Breast epithelium (tissue), 4 donors: ENCODE results near the gene CDKN1C. TPM values are rescaled to one million over a fixed set of nuclear protein-coding genes. Genes with fewer than 3 reads are reported as not detected.

Experiments used
- DNase-seq, 2 donors: peaks; one replicate each; pipeline ENCODE4 v3.0.0-alpha.2; 2019; ENCODE audit warnings: low spot score in 2 of 2
- H3K27ac ChIP-seq, 2 donors: fragments of 200-600 bp; sonication (generic) in 1 of 2; one replicate each; pipeline ENCODE4 v1.5.1; 2016 to 2019; ENCODE audit warnings: mild to moderate bottlenecking in 1 of 2
- H3K27me3 ChIP-seq, 2 donors: fragments of 200-600 bp; sonication (generic) in 1 of 2; one replicate each; pipeline versions ENCODE4 v1.5.1 to v1.6.0; 2017 to 2019; ENCODE audit warnings: control low read depth in 1 of 2, mild to moderate bottlenecking in 1 of 2
- H3K36me3 ChIP-seq: fragments of 200-600 bp; one replicate; pipeline ENCODE4 v1.5.1; 2019
- H3K4me1 ChIP-seq, 2 donors: fragments of 200-600 bp; sonication (generic); one replicate each; pipeline ENCODE4 v1.5.1; 2016 to 2019; ENCODE audit warnings: control low read depth in 1 of 2
- H3K4me3 ChIP-seq, 3 donors: fragments of 200-600 bp; sonication (generic); 1 replicate in 2 of 3; 2 replicates in 1 of 3; pipeline ENCODE4 v1.5.1; 2016 to 2019; ENCODE audit warnings: mild to moderate bottlenecking in 3 of 3, moderate library complexity in 2 of 3
- H3K9me3 ChIP-seq, 2 donors: fragments of 200-600 bp; sonication (generic) in 1 of 2; one replicate each; pipeline ENCODE4 v1.5.1; 2016 to 2019; ENCODE audit warnings: control low read depth in 1 of 2
- POLR2A ChIP-seq: fragments of 450-650 bp; IDR thresholded peaks from one replicate; pipeline ENCODE4 v1.6.1; 2016; ENCODE audit warnings: antibody characterized with exemption, mild to moderate bottlenecking, moderate library complexity
- POLR2AphosphoS5 ChIP-seq, 3 donors: sonication (generic); formaldehyde crosslinking; IDR thresholded peaks; one replicate each; pipeline ENCODE4 v1.6.1; 2017; ENCODE audit warnings: antibody characterized with exemption in 3 of 3
- intact Hi-C: fragments of 100-400 bp; cut with DNase I; formaldehyde crosslinking; loops from one replicate; pipeline ENCODE4 v1.15.1; 2023; ENCODE audit warnings: low total_unique reads
- total RNA-seq, 3 donors: library from RNA; depleted of rRNA; stranded (reverse); fragments of >200 nt; gene quantifications; one replicate each; pipeline ENCODE4 v1.1.0, GENCODE V29; 2016
- TF ChIP-seq, protein P1 (sequence below), 3 donors: fragments of 450-650 bp; IDR thresholded peaks; one replicate each; pipeline ENCODE4 v1.5.1; 2016 to 2017; ENCODE audit warnings: antibody characterized with exemption in 3 of 3, mild to moderate bottlenecking in 3 of 3, moderate library complexity in 3 of 3

Gene CDKN1C
- total RNA-seq, 3 donors from 2014 or later, result 48.2 to 136 (median 88.8) TPM

- no peaks in the 10 kb centered on the region for H3K36me3 ChIP-seq
- peaks cover 4 to 23% of the 10 kb centered on the region in 2 donors for H3K27me3 ChIP-seq
- TF ChIP-seq POLR2A (no peak), POLR2AphosphoS5 (IDR thresholded peaks at IDR 0.05) (no peak)
- TF ChIP-seq, protein P1, sequence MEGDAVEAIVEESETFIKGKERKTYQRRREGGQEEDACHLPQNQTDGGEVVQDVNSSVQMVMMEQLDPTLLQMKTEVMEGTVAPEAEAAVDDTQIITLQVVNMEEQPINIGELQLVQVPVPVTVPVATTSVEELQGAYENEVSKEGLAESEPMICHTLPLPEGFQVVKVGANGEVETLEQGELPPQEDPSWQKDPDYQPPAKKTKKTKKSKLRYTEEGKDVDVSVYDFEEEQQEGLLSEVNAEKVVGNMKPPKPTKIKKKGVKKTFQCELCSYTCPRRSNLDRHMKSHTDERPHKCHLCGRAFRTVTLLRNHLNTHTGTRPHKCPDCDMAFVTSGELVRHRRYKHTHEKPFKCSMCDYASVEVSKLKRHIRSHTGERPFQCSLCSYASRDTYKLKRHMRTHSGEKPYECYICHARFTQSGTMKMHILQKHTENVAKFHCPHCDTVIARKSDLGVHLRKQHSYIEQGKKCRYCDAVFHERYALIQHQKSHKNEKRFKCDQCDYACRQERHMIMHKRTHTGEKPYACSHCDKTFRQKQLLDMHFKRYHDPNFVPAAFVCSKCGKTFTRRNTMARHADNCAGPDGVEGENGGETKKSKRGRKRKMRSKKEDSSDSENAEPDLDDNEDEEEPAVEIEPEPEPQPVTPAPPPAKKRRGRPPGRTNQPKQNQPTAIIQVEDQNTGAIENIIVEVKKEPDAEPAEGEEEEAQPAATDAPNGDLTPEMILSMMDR (IDR thresholded peaks at IDR 0.05), result no peak
- peaks cover 0 to 3% of the 10 kb centered on the region in 2 donors for H3K4me1 ChIP-seq
- no peak overlapping the region for H3K27ac ChIP-seq
- H3K9me3 ChIP-seq, result no peaks in the 10 kb centered on the region
- H3K4me3 ChIP-seq, result peak overlapping the region; percentile 6 to 41 (median 18)
- no peak for DNase-seq
- intact Hi-C loops, result no loop called here
Measured at GRCh38 chr11:2867722-2868505, 17.7 kb downstream of the CDKN1C start.

DNA sequence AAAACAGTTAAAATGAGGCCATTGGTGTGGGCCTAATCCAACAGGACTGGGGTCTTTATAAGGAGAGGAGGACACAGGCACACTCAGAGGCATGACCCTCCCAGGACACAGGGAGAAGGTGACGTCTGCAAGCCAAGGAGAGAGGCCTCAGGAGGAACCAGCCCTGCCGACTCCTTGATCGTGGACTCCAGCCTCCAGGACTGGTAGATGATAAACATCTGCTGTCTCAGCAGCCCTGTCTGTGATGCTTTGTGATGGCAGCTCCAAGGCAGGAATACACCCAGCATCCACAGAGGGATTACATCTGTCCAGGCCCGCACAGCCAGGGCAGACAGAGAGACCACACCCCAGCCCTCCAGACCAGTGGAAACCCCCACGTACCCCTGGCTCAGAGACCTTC is 18.4 kb downstream of the CDKN1C start:
- intact Hi-C loops, result no loop called here
- Histone ChIP-seq H3K9me3 (no peaks in the 10 kb centered on the region), H3K4me3 (no peak overlapping the region), H3K27ac (no peak overlapping the region), H3K36me3 (no peaks in the 10 kb centered on the region), H3K4me1 (peaks cover 0 to 8% of the 10 kb centered on the region in 2 donors), H3K27me3 (peaks cover 4 to 28% of the 10 kb centered on the region in 2 donors)
- DNase-seq, result no peak
- TF ChIP-seq POLR2AphosphoS5 (IDR thresholded peaks at IDR 0.05), result no peak

DNA sequence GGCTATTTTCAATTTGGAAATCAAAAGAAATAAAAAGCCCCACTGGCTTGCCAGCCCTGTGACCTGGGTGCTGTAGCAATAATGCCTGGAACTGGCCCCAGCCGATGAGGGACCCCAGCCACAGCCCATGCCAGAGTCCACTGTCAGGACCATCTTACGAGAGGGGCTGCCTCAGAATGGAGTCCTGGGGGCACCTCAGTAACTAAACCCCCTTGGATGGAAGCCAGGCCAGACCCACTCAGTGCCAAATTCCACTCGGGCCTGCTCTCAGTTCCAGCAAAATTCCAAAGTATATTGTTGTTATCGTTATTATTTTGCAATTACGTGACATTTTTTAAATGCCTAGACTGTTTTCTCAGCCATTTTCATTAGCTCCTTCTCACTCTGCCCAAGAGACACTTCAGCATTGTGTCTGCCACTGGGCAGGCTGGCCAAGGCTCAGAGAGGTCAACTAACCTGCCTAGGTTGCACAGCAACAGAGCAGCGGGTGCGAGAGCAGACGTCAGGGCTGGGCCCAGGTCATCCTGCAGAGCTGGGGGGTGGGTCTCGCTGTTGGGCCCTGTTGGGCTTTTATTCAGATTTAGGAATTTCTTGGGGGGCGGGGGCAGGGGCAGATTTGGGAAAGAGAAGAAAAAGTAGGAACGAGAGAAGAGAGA is 19.5 kb downstream of the CDKN1C start:
- intact Hi-C loops, result no loop called here
- peaks cover 0 to 8% of the 10 kb centered on the region in 2 donors for H3K4me1 ChIP-seq
- peaks cover 4 to 29% of the 10 kb centered on the region in 2 donors for H3K27me3 ChIP-seq
- H3K36me3 ChIP-seq, result no peaks in the 10 kb centered on the region
- H3K9me3 ChIP-seq, result no peaks in the 10 kb centered on the region
- no peak overlapping the region for H3K27ac ChIP-seq
- no peak for DNase-seq
- no peak overlapping the region for H3K4me3 ChIP-seq
- TF ChIP-seq POLR2AphosphoS5 (IDR thresholded peaks at IDR 0.05), result no peak
- no peak for TF ChIP-seq POLR2A
- TF ChIP-seq, protein P1 (IDR thresholded peaks at IDR 0.05), result no peak

DNA sequence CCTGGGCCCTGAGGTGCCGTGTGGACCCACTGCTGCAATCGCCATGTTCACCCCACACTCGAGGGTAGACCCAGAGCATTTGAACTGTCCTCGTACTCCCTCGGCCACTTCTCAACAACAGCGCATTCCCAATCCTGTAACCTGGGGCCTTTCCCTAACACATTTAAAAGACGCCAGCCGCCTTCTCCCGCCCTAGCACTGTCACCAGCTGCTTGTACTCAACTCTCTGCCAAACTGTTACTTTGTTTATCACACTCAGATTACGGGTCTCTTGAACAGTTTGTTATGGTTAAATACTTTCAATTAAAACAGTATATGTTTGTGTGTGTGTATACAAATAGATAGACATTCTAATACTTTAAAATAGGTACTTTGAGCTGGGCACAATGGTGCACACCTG is 20.7 kb downstream of the CDKN1C start:
- no peak for TF ChIP-seq POLR2A
- no peak for TF ChIP-seq POLR2AphosphoS5 (IDR thresholded peaks at IDR 0.05)
- TF ChIP-seq, protein P1 (IDR thresholded peaks at IDR 0.05), result no peak
- Histone ChIP-seq H3K9me3 (no peaks in the 10 kb centered on the region), H3K27ac (no peak overlapping the region), H3K4me3 (no peak overlapping the region), H3K27me3 (peaks cover 3 to 18% of the 10 kb centered on the region in 2 donors), H3K36me3 (no peaks in the 10 kb centered on the region), H3K4me1 (peaks cover 0 to 8% of the 10 kb centered on the region in 2 donors)
- no peak for DNase-seq
- intact Hi-C loops, result no loop called here

GRCh38 chr11:2863276-2863618 is 22.3 kb downstream of the CDKN1C start:
- Histone ChIP-seq H3K4me1 (peaks cover 0 to 8% of the 10 kb centered on the region in 2 donors), H3K4me3 (peak overlapping the region; percentile 28 to 66 (median 44)), H3K27me3 (peaks cover 0 to 8% of the 10 kb centered on the region in 2 donors), H3K36me3 (no peaks in the 10 kb centered on the region), H3K27ac (no peak overlapping the region), H3K9me3 (no peaks in the 10 kb centered on the region)
- intact Hi-C loops, result no loop called here
- TF ChIP-seq, protein P1 (IDR thresholded peaks at IDR 0.05), result no peak
- DNase-seq, result no peak
